Measurements from ENCODE around the gene CSF1R.

The CSF1R gene

GRCh38 chr5:150077996-150078801, 8.2 kb downstream of the CSF1R start:
- TF ChIP-seq CTCF (IDR thresholded peaks at IDR 0.05; ENCODE audit: low read depth, low read length, missing control alignments) = no peak
- no peak for DNase-seq (ENCODE audit: extremely low read depth, low read depth)

GRCh38 chr5:150077060-150077459, 9.3 kb downstream of the CSF1R start:
- TF ChIP-seq CTCF (IDR thresholded peaks at IDR 0.05; ENCODE audit: low read depth, low read length, missing control alignments) = no peak

More at GRCh38 chr5:150077996-150078801, 8.2 kb downstream of the CSF1R start:
- no peak overlapping the region for H3K4me3 ChIP-seq (replicated peaks; ENCODE audit: low read depth, low read length)

GRCh38 chr5:150075806-150076205, 10.5 kb downstream of the CSF1R start:
- H3K4me3 ChIP-seq (replicated peaks; ENCODE audit: low read depth, low read length) = no peak overlapping the region
- no peak for TF ChIP-seq CTCF (IDR thresholded peaks at IDR 0.05; ENCODE audit: low read depth, low read length, missing control alignments)
- DNase-seq (ENCODE audit: extremely low read depth, low read depth) = no peak

More at GRCh38 chr5:150077060-150077459, 9.3 kb downstream of the CSF1R start:
- no peak overlapping the region for H3K4me3 ChIP-seq (replicated peaks; ENCODE audit: low read depth, low read length)
- DNase-seq (ENCODE audit: extremely low read depth, low read depth) = no peak

DNA sequence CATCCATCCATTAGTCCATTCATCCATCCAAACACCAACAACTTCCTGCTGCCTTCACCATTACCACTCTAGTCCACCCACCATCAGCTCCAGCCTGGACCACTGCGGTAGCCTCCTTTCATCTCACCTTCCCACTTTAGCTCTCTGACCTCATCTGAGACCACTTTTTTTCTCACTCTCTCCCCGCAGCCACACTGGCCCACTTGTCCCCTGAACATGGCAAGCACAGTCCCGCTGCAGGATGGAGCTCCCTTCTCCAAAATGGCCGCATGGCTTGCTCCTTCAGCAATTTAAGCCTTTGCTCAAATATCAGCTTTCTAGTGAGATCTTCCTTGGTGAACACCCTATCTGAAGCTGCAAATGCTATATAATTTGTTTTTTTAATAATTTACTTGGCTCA, 11.1 kb downstream of the CSF1R start:
- H3K4me3 ChIP-seq (replicated peaks; ENCODE audit: low read depth, low read length) = no peak overlapping the region
- TF ChIP-seq CTCF (IDR thresholded peaks at IDR 0.05; ENCODE audit: low read depth, low read length, missing control alignments) = no peak
- DNase-seq (ENCODE audit: extremely low read depth, low read depth) = no peak

- TF ChIP-seq CTCF (IDR thresholded peaks at IDR 0.05; ENCODE audit: low read depth, low read length, missing control alignments) = no peak
- no peak for DNase-seq (ENCODE audit: extremely low read depth, low read depth)
- H3K4me3 ChIP-seq (replicated peaks; ENCODE audit: low read depth, low read length) = no peak overlapping the region
Measured at GRCh38 chr5:150073677-150074076, 12.7 kb downstream of the CSF1R start.

DNA sequence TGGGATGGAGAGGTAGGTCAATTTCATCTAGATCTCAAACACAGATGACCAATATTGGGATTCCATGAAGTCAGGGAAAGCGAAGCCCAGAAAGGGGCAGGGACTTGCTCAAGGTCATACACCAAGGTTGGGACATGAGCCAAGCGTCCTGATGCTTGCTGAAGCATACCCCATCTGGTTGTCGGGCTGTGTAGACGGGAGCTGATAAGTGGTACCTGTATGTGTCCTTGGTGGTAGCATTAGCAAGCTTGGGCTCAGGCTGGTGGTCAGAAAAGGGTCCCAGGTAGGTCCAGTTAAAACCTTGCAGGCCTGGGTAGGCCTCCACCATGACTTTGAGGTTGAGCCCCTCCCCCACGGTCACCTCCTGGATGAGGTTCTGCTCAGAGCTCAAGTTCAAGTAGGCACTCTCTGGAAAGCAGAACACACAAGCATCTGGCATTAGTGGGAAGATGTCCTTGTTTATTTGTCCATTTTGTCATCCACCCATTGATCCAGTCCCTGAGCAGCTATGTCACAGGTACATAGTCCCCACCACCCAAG, 13.2 kb downstream of the CSF1R start:
- TF ChIP-seq CTCF (IDR thresholded peaks at IDR 0.05; ENCODE audit: low read depth, low read length, missing control alignments) = no peak
- no peak overlapping the region for H3K4me3 ChIP-seq (replicated peaks; ENCODE audit: low read depth, low read length)
- DNase-seq (ENCODE audit: extremely low read depth, low read depth) = no peak
